Globus pallidus (tissue), 1 donor: Measurements from ENCODE around the gene IPO7.
"Not testable (repeated sequence)": the region's sequence is repeated elsewhere in the genome, so short reads cannot be mapped to it uniquely, and the experiment has no call there.

Experiments
- DNase-seq: peaks from one replicate; pipeline ENCODE4 v3.0.0-alpha.2; 2015; ENCODE audit warnings: low spot score

IPO7 gene

DNA sequence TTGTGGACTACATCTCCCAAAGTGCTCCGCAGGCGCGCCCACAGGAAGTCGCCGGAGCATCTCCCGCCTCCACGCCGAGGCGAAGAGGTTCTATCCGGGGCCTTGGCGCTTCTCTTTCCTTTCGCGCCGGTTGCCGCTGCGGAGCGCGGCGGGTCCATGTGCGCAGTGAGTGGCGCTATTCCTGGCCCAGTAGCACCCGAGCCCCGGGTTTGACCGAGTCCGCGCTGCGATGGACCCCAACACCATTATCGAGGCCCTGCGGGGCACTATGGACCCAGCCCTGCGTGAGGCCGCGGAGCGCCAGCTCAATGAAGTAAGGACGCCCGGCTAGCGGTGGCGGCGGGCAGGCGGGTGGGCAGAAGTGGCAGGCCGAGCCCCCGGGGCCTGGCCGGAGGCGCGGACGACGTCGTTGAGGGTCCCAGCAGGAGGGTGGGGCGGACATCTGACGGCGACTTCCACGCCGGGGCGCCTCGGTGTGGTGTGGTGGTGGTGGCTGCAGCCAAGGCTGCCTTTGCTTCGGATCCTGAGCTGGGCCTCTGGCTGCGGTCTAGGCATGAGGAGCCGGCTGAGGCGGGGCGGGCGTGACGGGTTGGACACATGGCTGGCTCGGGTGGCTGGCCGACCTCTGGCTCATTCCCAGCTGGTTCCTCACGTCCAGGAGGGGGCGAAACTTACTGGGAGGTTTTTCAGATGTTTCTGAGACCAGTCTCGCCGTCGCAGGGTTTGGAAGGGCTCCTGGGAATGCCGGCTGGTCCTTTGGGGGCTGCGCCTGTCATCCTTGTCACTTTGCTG lies at the start of gene IPO7:
TSS of gene IPO7 (plus strand) at position 118 of the 792 bp plus-strand sequence. CDS start at position 230, 112 bp downstream.
- peak; percentile 94 for DNase-seq

DNA sequence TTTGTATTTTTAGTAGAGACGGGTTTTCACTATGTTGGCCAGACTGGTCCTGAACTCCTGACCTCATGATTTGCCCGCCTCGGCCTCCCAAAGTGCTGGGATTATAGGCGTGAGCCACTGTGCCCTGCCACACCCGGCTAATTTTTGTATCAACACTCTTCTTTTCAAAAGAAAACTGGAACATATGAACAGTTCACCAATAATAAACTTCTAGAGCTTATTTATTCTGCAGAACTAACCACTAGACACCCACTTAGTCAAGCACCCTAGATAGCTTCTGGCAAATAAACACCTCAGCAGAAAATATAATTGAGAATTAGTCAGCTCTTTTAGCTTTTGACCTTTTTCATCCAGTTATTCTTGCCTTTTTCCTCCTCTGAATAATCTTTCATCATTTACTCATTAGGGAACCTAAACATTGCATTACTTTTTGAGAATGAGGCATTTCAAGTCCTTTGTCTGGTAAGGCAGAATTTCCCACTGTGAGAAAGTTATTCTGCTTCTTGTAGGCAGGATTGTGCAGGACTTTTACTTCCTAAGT lies 42.7 kb upstream of the IPO7 start:
- DNase-seq = no peak

DNA sequence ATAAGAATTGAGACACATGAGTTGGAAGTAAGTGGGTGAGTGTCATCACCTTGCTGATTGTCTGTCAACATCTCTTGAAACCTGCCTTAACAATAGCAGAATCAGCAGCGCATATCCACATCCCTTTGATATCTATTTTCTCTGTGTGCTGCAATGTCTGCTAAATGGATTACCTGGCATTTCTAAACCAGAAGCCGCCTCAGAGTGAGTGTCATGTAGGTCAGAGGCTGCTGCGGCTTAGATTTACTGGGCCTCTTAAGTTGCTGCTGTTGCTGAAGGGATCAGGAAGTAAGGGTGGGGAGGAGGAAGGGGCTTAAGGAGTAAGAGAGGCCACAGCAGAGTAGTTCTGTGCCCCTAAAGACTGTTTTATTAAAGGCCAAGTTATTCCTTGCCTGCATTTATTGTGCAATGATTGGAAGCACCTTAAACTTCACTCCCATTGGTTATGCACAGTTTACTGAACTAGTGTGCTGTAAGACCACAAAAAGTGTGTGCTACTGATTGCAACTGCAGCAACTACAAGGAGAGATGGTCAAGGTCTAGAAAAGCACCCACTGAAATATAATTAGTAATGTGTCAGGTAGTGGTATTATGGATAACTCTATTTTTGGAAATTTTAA lies 40.3 kb upstream of the IPO7 start:
- DNase-seq = no peak

DNA sequence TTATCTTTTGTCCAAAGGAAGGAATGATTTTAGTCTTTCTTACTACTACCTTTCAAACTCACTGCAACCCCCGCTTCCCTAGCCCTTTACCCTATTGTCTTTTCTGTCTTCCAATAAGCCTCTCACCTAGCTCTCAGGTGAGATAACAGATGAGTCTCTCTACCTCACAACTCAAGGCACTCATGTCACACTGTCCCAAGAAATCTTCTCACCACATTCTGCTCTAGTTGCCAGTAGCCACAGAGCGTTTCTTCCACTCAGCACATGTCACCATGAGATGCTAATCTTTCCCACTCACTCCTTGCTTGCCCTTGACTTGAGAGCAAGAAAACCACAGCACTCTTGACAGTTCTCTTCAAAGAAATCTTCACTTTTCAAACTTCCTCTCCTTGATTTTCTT lies 37.4 kb upstream of the IPO7 start:
- DNase-seq = no peak

DNA sequence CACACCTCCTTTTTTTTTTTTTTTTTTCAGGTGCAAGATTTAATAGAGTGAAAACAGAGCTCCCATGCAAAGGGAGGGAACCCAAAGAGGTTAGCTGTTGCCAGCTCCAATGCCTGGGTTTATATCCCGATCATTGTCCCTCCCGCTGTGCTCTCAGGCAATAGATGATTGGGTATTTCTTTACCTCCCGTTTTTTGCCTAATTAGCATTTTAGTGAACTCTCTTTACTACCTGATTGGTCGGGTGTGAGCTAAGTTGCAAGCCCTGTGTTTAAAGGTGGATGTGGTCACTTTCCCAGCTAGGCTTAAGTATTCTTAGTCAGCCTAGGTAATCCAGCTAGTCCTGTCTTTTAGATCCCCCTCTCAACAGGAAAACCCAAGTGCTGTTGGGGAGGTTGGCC lies 36.7 kb upstream of the IPO7 start:
- not testable (repeated sequence) for DNase-seq

DNA sequence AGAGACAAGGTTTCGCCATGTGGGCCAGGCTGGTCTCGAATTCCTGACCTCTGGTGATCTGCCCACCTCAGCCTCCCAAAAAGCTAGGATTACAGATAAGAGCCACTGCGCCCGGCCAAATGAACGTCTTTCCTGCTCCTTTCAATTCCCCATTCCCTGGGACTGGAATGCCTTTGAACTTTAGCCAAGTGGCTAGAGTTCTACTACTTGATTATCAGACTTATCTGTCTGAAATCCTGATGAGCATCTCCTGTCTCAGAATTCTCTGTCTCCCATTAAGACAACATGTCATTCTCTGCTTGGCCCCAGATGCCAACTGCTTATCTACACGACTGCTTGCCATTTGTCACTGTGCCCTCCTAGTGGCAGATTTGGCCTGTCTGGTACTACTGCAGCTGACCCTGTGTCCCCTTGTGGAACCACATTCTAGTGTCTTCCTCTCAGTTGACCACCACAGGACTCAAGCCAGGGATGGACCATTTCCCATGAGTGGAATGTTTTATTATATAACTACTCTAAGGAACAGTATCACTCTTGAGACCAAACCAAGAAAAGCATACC lies 33.1 kb upstream of the IPO7 start:
- DNase-seq = no peak

DNA sequence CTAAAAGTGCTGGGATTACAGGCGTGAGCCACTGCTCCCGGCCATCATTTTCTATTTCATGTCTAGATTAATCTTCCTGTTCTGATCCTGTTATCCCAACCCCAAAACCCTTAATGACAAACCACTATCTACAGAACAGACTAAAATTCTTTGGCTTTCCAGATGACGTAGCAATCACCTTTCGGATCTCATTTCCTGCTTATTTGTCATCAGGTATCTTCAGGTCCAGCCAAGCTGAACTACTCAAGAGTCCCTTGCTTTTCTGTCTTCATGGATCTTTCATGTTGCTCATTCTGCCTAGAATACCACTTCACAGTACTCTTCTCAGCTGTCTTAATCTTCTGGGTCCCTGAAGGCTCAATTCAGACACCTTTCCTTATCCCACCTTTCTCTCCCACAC lies 27.4 kb upstream of the IPO7 start:
- DNase-seq = no peak

DNA sequence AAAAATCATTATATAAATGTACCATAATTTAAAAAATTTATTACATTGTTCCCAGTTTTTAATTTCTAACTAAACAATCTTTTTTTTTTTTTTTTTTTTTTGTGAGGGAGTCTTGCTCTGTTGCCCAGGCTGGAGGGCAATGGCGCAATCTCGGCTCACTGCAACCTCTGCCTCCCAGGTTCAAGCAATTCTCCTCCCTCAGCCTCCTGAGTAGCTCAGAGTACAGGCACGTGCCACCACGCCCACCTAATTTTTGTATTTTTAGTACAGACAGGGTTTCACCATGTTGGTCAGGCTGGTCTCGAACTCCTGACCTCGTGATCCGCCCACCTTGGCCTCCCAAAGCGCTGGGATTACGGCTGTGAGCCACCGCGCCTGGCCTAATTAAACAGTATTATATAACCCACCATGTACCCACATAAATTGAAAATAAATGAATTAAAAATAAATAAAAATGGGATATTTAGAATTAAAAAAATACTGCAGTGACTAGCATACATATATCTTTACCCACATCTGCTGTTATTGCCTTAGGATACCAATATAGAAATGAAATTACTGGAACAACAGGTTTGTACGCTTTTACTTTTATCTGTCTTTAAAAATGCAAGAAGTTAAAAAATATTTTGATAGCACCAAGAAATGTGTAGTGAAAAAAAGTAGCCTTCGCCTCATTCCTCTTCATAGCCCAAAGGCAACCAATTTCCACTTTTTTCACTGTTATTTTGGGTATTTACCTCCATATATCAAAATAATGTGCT lies 23.4 kb upstream of the IPO7 start:
- not testable (repeated sequence) for DNase-seq

DNA sequence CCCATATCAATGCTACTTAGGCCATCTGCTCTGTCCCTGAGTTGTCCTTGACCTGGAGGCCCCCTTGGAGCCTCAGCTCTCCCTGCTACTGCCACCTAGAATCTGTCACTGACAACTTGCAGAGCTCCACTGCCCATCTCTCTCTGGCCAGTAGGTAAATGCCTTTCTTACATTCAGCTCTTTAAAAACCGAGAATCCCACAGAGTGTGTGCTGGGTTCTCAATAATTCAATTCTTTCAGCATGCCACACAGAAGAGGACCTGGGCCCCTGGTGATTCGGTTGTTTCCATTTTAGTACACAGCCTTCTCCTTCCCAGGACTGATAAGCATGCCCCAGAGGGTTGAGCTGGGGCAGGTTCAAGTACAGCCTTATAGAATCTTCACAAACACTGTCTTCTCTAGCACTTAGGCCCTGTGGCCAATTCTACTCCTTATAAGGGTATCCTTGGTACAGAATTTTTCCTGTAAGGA lies 22.0 kb upstream of the IPO7 start:
- no peak for DNase-seq

DNA sequence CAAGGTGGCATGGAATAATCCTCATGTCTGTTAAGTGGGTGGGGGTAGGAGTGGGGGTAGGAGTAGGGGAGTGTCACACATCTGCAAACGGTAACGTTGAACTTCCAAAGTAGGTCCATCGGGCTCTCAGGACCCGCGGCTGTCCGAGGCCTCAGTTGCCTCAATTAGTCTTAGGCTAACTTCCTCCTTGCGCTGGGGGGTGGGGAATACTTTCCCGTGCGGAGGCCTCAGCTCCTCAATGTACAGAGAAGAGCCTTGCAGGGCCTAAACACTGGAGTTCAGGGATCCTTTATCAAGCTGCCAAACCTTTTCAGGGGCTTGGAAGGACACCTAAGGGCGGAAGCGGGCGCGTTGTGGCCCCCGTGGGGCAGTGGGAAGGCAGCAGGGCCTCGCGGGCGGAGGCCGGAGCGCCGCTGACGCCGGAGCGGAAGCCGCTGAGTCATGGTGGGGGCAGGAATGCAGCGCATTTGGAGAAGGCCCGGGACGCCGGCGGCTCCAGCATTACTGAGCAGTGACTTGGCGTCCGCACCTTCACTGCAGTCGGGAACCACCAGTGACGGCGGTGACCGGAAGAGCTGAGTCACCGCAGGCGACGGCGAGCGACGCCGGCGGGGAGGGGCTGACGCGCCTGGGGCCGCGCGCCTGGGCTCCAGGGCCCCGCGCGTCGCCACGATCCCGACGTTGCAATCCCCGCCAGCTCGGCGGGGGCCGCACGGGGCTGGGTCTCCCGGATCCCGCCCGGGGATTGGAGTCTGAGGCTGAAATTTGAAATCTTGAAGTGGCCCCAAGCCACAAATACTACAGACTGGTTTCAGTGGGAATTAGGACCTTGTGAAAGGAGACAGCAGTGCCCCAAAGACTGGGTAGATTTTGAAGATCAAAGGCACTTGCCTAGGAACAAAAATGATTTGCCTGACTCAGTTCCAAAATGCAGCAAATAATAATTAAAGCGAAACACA lies 20.2 kb upstream of the IPO7 start:
- peak; percentile 88 for DNase-seq

DNA sequence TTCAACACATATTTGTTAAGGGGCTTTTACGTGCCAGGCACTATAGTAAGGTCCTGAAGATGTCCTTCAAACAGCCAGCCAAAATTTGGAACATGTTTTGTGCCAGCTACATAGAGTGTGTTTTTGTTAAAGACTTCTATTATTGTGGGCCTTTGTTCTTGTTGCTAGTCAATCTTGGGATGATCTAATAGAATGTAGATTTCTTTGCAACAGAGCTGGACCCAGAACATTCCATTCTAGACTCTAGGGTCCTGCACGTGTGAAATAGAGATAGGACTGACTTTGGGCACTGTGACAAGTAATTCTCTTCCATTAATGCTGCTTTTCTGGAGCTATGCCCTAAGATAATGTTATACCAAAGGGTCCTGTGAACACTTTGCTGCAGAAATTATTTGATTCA lies 16.9 kb upstream of the IPO7 start:
- DNase-seq = no peak

DNA sequence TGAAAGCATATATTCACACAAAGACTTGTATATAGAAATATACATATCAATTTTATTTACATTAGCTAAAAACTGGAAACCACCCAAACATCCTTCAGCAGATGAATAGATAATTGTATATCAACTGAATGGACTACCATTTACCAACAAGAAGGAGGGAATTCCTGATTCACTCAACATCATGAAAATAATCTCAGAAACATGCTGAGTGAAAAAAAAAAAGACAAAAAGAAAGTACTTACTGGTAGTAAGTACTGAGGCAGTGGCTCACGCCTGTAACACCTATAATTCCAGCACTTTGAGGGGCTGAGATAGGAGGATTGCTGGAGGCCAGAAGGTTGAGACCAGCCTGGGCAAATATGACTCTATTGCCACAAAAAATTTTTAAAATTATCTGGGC lies 7.4 kb upstream of the IPO7 start:
- DNase-seq = no peak

DNA sequence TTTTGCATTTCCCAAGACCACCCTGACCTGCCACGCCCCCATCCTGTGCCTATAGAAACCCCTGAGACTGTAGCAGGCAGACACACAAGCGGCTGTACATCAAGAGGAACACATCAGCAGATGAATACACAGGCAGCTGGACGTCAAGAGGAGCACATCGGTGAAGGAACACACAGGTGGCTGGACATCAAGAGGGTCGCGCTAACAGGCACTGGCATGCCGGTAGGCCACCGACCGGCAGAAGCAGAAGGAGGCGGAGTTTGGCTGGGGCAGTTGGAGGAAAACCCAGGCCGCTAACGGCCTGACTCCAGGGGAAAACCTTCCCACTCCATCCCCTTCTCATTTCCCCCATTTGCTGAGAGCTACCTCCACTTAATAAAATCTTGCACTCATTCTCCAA lies 5.4 kb upstream of the IPO7 start:
- DNase-seq = no peak

DNA sequence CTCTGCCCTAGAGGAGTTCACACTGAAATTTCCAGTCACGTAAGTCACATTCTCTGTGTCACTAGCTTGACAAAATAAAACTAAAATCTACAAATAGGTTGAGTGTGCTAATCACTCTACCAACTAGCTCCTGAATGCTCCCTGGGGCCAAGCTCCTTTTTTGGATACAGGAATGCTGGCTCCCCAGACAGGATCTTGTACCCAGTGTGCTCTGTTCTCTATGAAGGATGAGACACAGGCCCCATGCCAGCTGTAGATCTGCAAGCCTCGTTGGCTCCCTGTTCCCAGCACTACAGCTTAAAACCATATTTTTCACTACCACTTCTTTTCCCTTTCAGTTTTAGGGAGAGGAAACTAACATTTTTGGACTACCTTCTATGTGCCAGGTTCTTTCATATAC lies 3.7 kb upstream of the IPO7 start:
- no peak for DNase-seq

DNA sequence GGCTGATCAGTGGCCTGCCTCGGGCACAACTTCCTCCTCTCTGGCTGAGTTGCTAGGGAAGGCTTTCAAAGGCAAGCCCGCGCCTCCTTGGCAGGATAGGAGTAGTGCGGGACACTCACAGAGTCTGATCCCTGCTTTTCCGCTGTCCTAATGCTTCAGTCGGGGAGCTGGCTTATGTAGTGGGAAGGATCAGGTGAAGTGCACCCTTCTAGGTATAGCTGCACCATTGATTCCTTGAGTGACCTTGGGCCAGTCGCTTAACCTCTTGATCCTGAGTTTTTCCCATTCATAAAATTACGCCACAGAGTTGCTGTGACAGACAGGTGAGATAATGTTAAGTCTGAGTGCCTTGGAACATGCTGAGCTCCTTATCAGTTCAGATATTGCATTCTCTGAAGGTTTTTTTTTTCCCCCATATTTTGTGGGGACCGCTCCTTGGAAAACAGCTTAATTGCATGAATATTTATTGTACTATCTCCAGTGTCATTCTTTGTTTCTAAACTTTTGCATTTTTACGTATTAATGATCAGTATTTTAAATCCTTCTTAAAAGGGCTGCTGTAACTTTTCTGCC lies 961 bp downstream of the IPO7 start:
- no peak for DNase-seq

DNA sequence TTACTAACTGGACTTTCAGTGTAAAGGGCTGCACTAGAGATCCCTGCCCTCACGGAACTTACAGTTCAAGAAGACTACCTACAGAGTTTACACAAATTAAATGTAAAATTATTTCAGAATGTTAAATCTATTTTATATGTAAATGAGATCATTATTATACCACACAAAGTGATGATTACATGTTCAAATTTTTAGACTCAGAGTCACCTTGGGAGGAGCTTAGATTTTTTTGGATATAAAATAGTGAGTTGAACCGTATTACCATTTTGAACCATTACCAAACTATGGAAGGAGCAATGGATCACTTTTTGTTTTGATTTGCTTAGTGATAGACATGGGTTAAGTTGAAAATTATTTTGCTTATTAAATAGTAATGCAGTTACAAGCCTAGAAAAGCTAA lies 1.6 kb downstream of the IPO7 start:
- DNase-seq = no peak

DNA sequence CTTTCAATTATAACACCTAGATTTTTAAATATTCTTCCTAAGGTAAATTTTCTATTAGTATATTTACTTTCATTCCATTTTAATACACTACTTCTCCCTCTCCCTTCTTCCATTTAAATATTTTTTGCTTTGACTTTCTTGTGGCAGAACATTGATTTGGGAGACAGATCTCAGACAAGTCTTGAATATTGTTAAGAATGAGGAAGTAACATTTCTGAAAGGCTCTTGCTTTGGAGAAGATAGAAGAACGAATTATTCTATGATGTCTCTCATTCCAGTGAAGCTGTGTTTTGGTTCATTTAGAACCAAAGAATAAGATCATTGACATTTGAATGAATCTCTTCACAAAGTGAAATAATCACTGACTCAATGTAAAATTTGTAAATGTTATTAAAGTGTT lies 2.4 kb downstream of the IPO7 start:
- DNase-seq = no peak

DNA sequence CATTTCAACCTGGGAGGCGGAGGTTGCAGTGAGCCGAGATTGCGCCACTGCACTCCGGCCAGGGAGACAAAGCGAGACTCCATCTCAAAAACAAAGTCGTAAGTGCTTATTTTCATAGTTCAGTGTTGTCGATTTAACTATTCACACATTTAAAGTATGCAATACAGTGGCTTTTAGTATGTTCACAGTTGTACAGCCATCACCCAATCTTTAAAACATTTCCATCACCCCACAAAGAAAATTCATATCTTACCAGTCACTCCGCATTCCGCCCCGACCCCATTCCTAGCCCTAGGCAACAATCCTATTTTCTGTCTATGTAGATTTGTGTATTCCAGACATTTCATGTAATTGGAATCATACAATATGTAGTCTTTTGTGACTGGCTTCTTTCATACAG lies 11.9 kb downstream of the IPO7 start:
- DNase-seq = no peak

DNA sequence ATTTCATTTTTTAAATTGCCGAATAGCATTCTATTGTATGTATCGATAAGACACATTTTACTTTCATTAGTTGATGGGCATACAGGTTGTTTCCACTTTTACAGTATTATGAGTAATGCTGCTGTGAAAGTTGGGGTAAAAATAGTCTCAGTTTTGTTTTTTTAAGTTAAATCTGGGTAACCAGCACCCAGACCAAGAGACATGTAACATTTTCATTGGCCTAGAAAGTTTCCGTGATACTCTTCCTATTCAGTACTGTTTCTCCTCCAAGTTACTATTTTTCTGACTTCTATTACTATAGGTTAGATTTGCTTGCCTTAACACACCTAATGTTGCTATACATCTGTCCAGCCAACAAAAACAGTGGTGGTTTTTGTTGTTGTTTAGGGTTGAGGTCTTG lies 12.3 kb downstream of the IPO7 start:
- DNase-seq = no peak

DNA sequence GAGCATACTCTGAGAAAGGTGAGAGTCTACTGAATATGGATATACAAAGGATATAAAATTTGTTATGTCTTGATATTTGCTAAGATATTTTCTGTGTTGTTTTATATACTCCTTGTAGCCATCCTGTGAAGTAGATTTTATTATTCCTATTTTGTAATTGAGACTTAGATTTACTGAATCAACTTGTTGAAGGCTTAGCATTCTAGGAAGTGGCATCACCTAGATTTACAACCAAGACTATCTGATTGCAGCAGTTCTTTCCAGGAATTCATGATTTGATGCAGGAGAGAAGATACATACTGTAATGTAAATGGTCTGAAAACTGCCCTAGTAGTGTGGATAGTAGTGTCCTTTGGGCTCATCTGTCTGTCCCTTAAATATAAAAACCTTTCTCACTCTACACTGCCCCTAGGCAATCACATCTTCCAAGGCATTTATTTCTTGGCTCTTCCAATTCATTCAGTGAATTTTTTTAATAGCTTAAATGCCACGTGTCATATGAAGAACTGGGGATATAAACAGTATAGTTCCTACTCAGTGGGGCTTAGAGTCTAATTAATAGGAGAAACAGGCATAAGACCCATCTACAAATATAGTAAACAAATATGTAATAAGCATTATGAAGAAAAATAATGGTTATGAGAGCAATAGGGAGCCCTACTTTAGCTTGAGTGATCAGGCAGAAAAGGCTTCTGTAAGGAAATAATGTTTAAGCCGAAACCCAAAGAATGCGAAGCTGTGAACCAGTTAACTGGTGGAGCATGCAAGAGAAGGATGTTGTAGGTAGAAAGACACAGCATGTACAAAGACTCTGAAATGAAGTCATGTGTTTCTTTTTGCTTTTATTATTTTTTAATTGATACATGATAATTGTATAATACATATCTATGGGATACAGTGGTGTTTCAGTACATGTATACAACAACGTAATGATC lies 13.6 kb downstream of the IPO7 start:
- no peak for DNase-seq
